PC-3 (cell line): Measurements from ENCODE around the gene LRP11. TPM values are rescaled to one million over a fixed set of nuclear protein-coding genes. Genes with fewer than 3 reads are reported as not detected.

Source experiments
- ATAC-seq: fragments of 200-7000 bp; cut with Tn5 transposase; 2 replicates; pipeline ENCODE4 v1.9.1; 2020; ENCODE audit warnings: mild to moderate bottlenecking, moderate library complexity
- BruUV-seq: library from RNA; stranded (reverse); fragments of 400-500 nt; replicated peaks from 2 replicates; lab custom pipeline; 2021; lab: Mats Ljungman, UMichigan
- CTCF ChIA-PET: fragments of 300-600 bp; sonication (Branson Sonifier 250); formaldehyde crosslinking; loops from one replicate; lab custom pipeline; 2022; ENCODE audit warnings: antibody characterized with exemption; lab: Charles Lee
- POLR2A ChIA-PET: fragments of 300-600 bp; sonication (Branson Sonifier 250); formaldehyde crosslinking; loops from one replicate; lab custom pipeline; 2022; ENCODE audit warnings: antibody characterized with exemption; ENCODE audit not compliant: unreplicated experiment; lab: Charles Lee
- DNase-seq: peaks from one replicate; pipeline ENCODE4 v3.0.0-alpha.2; 2015
- H2AFZ ChIP-seq: fragments of 300-600 bp; sonication (generic); 2 replicates; pipeline ENCODE4 v1.6.0; 2016; ENCODE audit warnings: antibody characterized with exemption, low read length
- H3F3A ChIP-seq: fragments of 300-600 bp; sonication (generic); one replicate; pipeline ENCODE4 v1.6.0; 2017; ENCODE audit warnings: antibody characterized with exemption, low read length, control low read depth, mild to moderate bottlenecking; ENCODE audit not compliant: unreplicated experiment
- H3K27ac ChIP-seq: fragments of 300-600 bp; sonication (generic); 2 replicates; pipeline ENCODE4 v1.5.1; 2016; ENCODE audit warnings: mild to moderate bottlenecking, low read length
- H3K27me3 ChIP-seq: fragments of 300-600 bp; sonication (generic); 2 replicates; pipeline ENCODE4 v1.6.1; 2016; ENCODE audit warnings: low read length, mixed read lengths
- H3K36me3 ChIP-seq: fragments of 300-600 bp; sonication (generic); 2 replicates; pipeline ENCODE4 v1.6.1; 2016; ENCODE audit warnings: low read depth, mixed run types, low read length, mixed read lengths
- H3K4me1 ChIP-seq: fragments of 300-600 bp; sonication (generic); 2 replicates; pipeline ENCODE4 v1.5.1; 2016; ENCODE audit warnings: low read length; ENCODE audit not compliant: insufficient read depth
- H3K4me2 ChIP-seq: fragments of 300-600 bp; sonication (generic); 2 replicates; pipeline ENCODE4 v1.6.0; 2016; ENCODE audit warnings: low read length
- H3K4me3 ChIP-seq: fragments of 300-600 bp; sonication (generic); 2 replicates; pipeline ENCODE4 v1.5.1; 2016; ENCODE audit warnings: mild to moderate bottlenecking, low read length, mixed read lengths
- H3K79me2 ChIP-seq: fragments of 300-600 bp; sonication (generic); 2 replicates; pipeline ENCODE4 v1.6.1; 2017; ENCODE audit warnings: low read length, mixed read lengths
- H3K9ac ChIP-seq: fragments of 300-600 bp; sonication (generic); 2 replicates; pipeline ENCODE4 v1.6.0; 2016; ENCODE audit warnings: mild to moderate bottlenecking, low read length
- H3K9me2 ChIP-seq: fragments of 300-600 bp; sonication (generic); replicated peaks from 2 replicates; pipeline ENCODE4 v1.6.1; 2016; ENCODE audit warnings: mixed run types, low read length, mixed read lengths
- H3K9me3 ChIP-seq: fragments of 300-600 bp; sonication (generic); 2 replicates; pipeline ENCODE4 v1.6.1; 2016; ENCODE audit warnings: low read length, mixed read lengths
- H4K20me1 ChIP-seq: fragments of 300-600 bp; sonication (generic); 2 replicates; pipeline ENCODE4 v1.6.1; 2016; ENCODE audit warnings: low read length, mixed read lengths
- EZH2 ChIP-seq: fragments of 300-600 bp; sonication (generic); IDR thresholded peaks from one replicate; pipeline ENCODE4 v1.6.1; 2017; ENCODE audit warnings: antibody characterized with exemption, mild to moderate bottlenecking, low read length; ENCODE audit not compliant: unreplicated experiment
- EZH2phosphoT487 ChIP-seq: fragments of 300-600 bp; sonication (generic); IDR thresholded peaks from 2 replicates; pipeline ENCODE4 v1.6.1; 2018; ENCODE audit warnings: mild to moderate bottlenecking, antibody characterized with exemption, low read length, borderline replicate concordance
- intact Hi-C: fragments of 100-400 bp; cut with micrococcal nuclease; formaldehyde crosslinking; loops from 2 replicates; pipeline ENCODE4 v1.9.0; 2023
- total RNA-seq: library from RNA; depleted of rRNA; stranded (reverse); fragments of >200 nt; gene quantifications from 2 replicates; pipeline ENCODE4 v1.2.3, GENCODE V29; 2014
- TF ChIP-seq, protein P1 (sequence below): fragments of 300-600 bp; sonication (generic); conservative IDR thresholded peaks from 2 replicates; pipeline ENCODE4 v1.5.1; 2017; ENCODE audit warnings: antibody characterized with exemption, low read depth, mild to moderate bottlenecking, low read length

LRP11 gene
- total RNA-seq, 1 experiment from 2014 or later: 32.0 TPM

DNA sequence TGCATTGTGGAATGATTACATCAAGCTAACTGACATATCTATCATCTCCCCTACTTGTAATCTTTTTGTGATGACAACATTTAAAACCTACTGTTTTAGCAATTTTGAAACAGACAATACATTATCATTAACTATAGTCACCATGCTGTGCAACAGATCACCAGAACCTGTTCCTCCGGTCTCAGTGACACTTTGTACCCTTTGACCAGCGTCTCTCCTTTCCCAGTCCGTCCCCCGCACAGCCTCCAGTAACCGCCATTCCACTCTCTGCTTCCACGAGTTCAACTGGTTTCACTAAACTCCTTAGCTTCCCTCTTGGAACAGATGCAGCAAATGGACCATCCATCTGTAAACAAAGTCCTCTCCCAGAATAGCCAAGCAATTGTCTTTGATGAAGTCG, 21.8 kb downstream of the LRP11 start:
- Histone ChIP-seq H3K4me2 (no peak overlapping the region), H3K4me3 (no peak overlapping the region), H3K79me2 (peaks cover 15% of the 10 kb centered on the region; the same call in 1 of the 2 replicates), H3K9me3 (no peaks in the 10 kb centered on the region), H3K4me1 (peaks cover 70% of the 10 kb centered on the region), H3K36me3 (no peaks in the 10 kb centered on the region), H2AFZ (no peak overlapping the region), H3K27me3 (no peaks in the 10 kb centered on the region), H3K9ac (no peak overlapping the region), H3F3A (peaks cover 4% of the 10 kb centered on the region), H3K27ac (no peak overlapping the region), H3K9me2 (no peaks in the 10 kb centered on the region), H4K20me1 (no peaks in the 10 kb centered on the region)
- CTCF ChIA-PET: no interaction called here
- DNase-seq (no peak), ATAC-seq (no peak)
- TF ChIP-seq, protein P1, sequence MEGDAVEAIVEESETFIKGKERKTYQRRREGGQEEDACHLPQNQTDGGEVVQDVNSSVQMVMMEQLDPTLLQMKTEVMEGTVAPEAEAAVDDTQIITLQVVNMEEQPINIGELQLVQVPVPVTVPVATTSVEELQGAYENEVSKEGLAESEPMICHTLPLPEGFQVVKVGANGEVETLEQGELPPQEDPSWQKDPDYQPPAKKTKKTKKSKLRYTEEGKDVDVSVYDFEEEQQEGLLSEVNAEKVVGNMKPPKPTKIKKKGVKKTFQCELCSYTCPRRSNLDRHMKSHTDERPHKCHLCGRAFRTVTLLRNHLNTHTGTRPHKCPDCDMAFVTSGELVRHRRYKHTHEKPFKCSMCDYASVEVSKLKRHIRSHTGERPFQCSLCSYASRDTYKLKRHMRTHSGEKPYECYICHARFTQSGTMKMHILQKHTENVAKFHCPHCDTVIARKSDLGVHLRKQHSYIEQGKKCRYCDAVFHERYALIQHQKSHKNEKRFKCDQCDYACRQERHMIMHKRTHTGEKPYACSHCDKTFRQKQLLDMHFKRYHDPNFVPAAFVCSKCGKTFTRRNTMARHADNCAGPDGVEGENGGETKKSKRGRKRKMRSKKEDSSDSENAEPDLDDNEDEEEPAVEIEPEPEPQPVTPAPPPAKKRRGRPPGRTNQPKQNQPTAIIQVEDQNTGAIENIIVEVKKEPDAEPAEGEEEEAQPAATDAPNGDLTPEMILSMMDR: no peak
- no peak for TF ChIP-seq EZH2
- TF ChIP-seq EZH2phosphoT487: no peak
- POLR2A ChIA-PET: no interaction called here
- intact Hi-C loops: no loop called here
- no TSS peak for BruUV-seq

DNA sequence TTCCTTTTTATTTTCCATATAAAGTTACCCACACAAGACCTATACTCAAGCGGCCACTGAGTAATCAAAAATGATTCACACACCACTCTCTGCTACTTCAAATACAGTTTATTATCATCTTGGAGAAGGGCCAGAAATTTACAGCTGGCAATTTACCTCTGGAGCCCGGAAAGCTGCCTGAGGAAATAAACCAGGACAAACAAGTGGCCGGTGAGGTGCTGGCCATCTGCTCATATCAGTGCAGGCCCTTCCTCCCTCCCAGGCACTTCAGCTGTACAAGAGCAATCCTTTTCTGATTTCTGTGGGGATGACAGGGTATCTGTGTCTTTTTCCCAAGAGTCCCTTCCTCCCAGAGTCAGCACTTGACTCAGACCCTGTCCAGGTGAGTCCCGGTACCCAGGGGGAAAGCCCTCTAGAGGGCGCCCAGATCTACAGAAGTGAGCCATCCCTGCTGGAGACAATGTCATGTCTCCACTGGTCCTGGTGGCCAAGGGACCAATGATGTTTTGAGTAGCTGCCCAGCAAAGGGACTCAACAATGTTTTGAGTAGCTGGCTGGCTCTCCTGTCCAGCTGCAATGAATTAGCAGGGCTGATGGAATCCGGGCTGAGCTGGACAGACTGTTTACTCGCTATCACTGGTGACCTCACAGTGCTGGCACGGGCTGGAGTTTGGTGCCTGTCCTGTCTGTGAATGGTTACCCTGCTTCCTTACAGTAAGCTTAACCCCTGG, 23.6 kb downstream of the LRP11 start:
- H3K4me2 ChIP-seq: peak overlapping the region; percentile 63
- H2AFZ ChIP-seq: no peak overlapping the region
- ChIA-PET CTCF (interaction anchor here (0.6 to 1.6 kb wide), 6 partner anchors 12 to 126 kb away, joined by 3 to 6 read pairs (median 4); partner anchors contain the start of genes LRP11 and RAET1E), POLR2A (interaction anchor here (0.6 to 0.7 kb wide), 3 partner anchors 16 to 170 kb away, joined by 5 to 6 read pairs (median 5); no protein-coding TSS in a partner anchor)
- H3K9me2 ChIP-seq: no peaks in the 10 kb centered on the region
- ATAC-seq: peak; percentile 84
- peaks cover 9% of the 10 kb centered on the region; the same call in 1 of the 2 replicates for H3K79me2 ChIP-seq
- no peak for TF ChIP-seq EZH2
- TF ChIP-seq, protein P1: peak; percentile 85
- peaks cover 53% of the 10 kb centered on the region for H3K4me1 ChIP-seq
- no peaks in the 10 kb centered on the region for H3K27me3 ChIP-seq
- H3K36me3 ChIP-seq: no peaks in the 10 kb centered on the region
- peak overlapping the region; percentile 16; the same call in 1 of the 2 replicates for H3K4me3 ChIP-seq
- intact Hi-C loops: loop anchor here (1.0 kb wide), 1 partner anchor 25 kb away; no protein-coding TSS in a partner anchor
- no peak overlapping the region for H3K9ac ChIP-seq
- H3K9me3 ChIP-seq: no peaks in the 10 kb centered on the region
- peak overlapping the region; percentile 54 for H3K27ac ChIP-seq
- no peaks in the 10 kb centered on the region for H3F3A ChIP-seq
- DNase-seq: peak; percentile 83
- no peaks in the 10 kb centered on the region for H4K20me1 ChIP-seq
- no TSS peak for BruUV-seq
